CD14-positive monocyte (primary cell): ENCODE measurements around the gene PLA2G6. TPM values are rescaled to one million over a fixed set of nuclear protein-coding genes. Genes with fewer than 3 reads are reported as not detected.

Experiments used
- DNase-seq, 3 donors: peaks; one replicate each; pipeline ENCODE4 v3.0.0-alpha.2; 2011 to 2022
- H2AFZ ChIP-seq: 2 replicates; pipeline ENCODE4 v1.6.0; 2012; ENCODE audit warnings: mild to moderate bottlenecking, low read depth, low read length, inconsistent platforms; ENCODE audit not compliant: insufficient read depth, poor library complexity, severe bottlenecking
- H3K27ac ChIP-seq, 2 donors: 1 replicate in 1 of 2; 2 replicates in 1 of 2; pipeline ENCODE4 v1.5.1; 2012 to 2013; ENCODE audit warnings: low read length in 2 of 2, control low read depth in 1 of 2, inconsistent platforms in 1 of 2, low read depth in 1 of 2, mild to moderate bottlenecking in 1 of 2
- H3K27me3 ChIP-seq, 2 donors: one replicate each; pipeline versions ENCODE4 v1.6.0 to v1.6.1; 2011 to 2013; ENCODE audit warnings: low read length in 2 of 2; ENCODE audit not compliant: control insufficient read depth in 2 of 2, insufficient read depth in 2 of 2
- H3K36me3 ChIP-seq, 2 donors: replicated peaks in 1 of 2; 1 replicate in 1 of 2; 2 replicates in 1 of 2; pipeline versions ENCODE4 v1.5.1 to v1.6.1; 2012 to 2013; ENCODE audit warnings: low read length in 2 of 2, control low read depth in 1 of 2, inconsistent platforms in 1 of 2, mild to moderate bottlenecking in 1 of 2; ENCODE audit not compliant: insufficient read depth in 2 of 2, control insufficient read depth in 1 of 2
- H3K4me1 ChIP-seq, 2 donors: 1 replicate in 1 of 2; 2 replicates in 1 of 2; pipeline versions ENCODE4 v1.5.1 to v1.6.1; 2012 to 2013; ENCODE audit warnings: low read length in 2 of 2, control low read depth in 1 of 2, inconsistent platforms in 1 of 2, mild to moderate bottlenecking in 1 of 2, moderate library complexity in 1 of 2; ENCODE audit not compliant: insufficient read depth in 2 of 2, control insufficient read depth in 1 of 2
- H3K4me2 ChIP-seq: replicated peaks from 2 replicates; pipeline ENCODE3; 2012; ENCODE audit warnings: low read length, moderate library complexity, mild to moderate bottlenecking; ENCODE audit not compliant: poor library complexity, severe bottlenecking; ENCODE audit errors: extremely low read depth
- H3K4me3 ChIP-seq, 3 experiments: fragments of 200-600 bp in 1 of 3; sonication (generic) in 1 of 3; replicated peaks in 1 of 3; 1 replicate in 2 of 3; 2 replicates in 1 of 3; pipeline ENCODE4 v1.5.1; 2011 to 2013; ENCODE audit warnings: low read length in 3 of 3, mild to moderate bottlenecking in 3 of 3, control low read depth in 2 of 3, low read depth in 2 of 3, inconsistent platforms in 1 of 3, moderate library complexity in 1 of 3
- H3K79me2 ChIP-seq: 2 replicates; pipeline ENCODE4 v1.6.0; 2012; ENCODE audit warnings: mild to moderate bottlenecking, control low read depth, inconsistent platforms, low read length, moderate library complexity; ENCODE audit not compliant: insufficient read depth
- H3K9ac ChIP-seq: 2 replicates; pipeline ENCODE4 v1.6.0; 2017; ENCODE audit warnings: low read length, mild to moderate bottlenecking; ENCODE audit not compliant: insufficient read depth, poor library complexity, severe bottlenecking
- H3K9me3 ChIP-seq, 2 donors: replicated peaks in 1 of 2; 1 replicate in 1 of 2; 2 replicates in 1 of 2; pipeline versions ENCODE4 v1.5.1 to v1.6.1; 2012 to 2013; ENCODE audit warnings: low read length in 2 of 2, control low read depth in 1 of 2; ENCODE audit not compliant: control insufficient read depth in 1 of 2, insufficient read depth in 1 of 2
- H4K20me1 ChIP-seq: 2 replicates; pipeline ENCODE4 v1.6.0; 2012; ENCODE audit warnings: mild to moderate bottlenecking, low read length, control low read depth, moderate library complexity; ENCODE audit not compliant: insufficient read depth
- H3K27ac Mint-ChIP-seq, 7 donors: one replicate each; pipeline ENCODE4 v1.8.0; 2020; ENCODE audit warnings: mild to moderate bottlenecking in 7 of 7, mixed read lengths in 7 of 7, moderate library complexity in 6 of 7, inconsistent platforms in 2 of 7
- H3K27me3 Mint-ChIP-seq, 3 donors: one replicate each; pipeline ENCODE4 v1.8.0; 2021 to 2022; ENCODE audit warnings: low read depth in 3 of 3, mild to moderate bottlenecking in 3 of 3, mixed read lengths in 3 of 3, moderate library complexity in 3 of 3, inconsistent platforms in 1 of 3
- H3K36me3 Mint-ChIP-seq, 2 donors: one replicate each; pipeline ENCODE4 v1.8.0; 2020; ENCODE audit warnings: mixed read lengths in 2 of 2, inconsistent platforms in 1 of 2, mild to moderate bottlenecking in 1 of 2
- H3K4me1 Mint-ChIP-seq: one replicate; pipeline ENCODE4 v1.8.0; 2020; ENCODE audit warnings: mild to moderate bottlenecking, mixed read lengths
- H3K4me3 Mint-ChIP-seq, 2 donors: one replicate each; pipeline ENCODE4 v1.8.0; 2020; ENCODE audit warnings: mild to moderate bottlenecking in 2 of 2, mixed read lengths in 2 of 2, moderate library complexity in 1 of 2
- H3K9me3 Mint-ChIP-seq, 7 donors: one replicate each; pipeline ENCODE4 v1.8.0; 2020 to 2022; ENCODE audit warnings: mixed read lengths in 7 of 7, mild to moderate bottlenecking in 6 of 7, moderate library complexity in 6 of 7, inconsistent platforms in 2 of 7
- CTCF ChIP-seq: fragments of 200-600 bp; IDR thresholded peaks from one replicate; pipeline ENCODE4 v1.8.0; 2022; ENCODE audit warnings: antibody characterized with exemption, mild to moderate bottlenecking
- WGBS: methylation state at CpG from one replicate; pipeline ENCODE4 v1.1.5; 2013; ENCODE audit warnings: missing lambda C conversion rate; ENCODE audit not compliant: insufficient coverage; 5-methylcytosine and 5-hydroxymethylcytosine counted together
- intact Hi-C, 2 donors: fragments of 100-400 bp; cut with micrococcal nuclease; formaldehyde crosslinking; loops; one replicate each; pipeline versions ENCODE4 v1.15.0 to v1.15.1; 2023
- polyA plus RNA-seq, 3 donors: library from polyadenylated mRNA; depleted of rRNA in 1 of 3; unstranded in 2 of 3; stranded (reverse) in 1 of 3; fragments of 300-500 nt in 2 of 3; fragments of >200 nt in 1 of 3; fragmentation: Illumina TruSeq in 2 of 3; gene quantifications; 1 replicate in 2 of 3; 2 replicates in 1 of 3; pipeline ENCODE4 v1.2.3, GENCODE V29; 2012 to 2021

Gene PLA2G6
- polyA plus RNA-seq, 3 donors, result 0.43 to 8.3 (median 0.62) TPM

DNA sequence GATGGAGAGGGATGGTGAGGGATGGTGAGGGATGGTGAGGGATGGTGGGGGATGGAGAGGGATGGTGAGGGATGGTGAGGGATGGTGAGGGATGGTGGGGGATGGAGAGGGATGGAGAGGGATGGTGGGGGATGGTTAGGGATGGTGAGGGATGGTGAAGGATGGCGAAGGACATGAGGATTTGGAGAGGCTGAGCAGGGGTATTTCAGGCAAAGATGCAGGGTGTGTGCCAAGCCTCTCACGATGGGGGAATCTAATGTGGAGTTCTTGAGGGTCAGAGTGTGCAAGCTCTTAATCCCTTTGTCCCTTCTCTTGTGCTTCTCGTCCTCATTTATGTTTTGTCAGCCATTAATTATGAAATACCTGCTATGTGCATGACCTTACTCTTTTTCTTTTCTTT lies 7.5 kb upstream of the PLA2G6 start:
- Mint-ChIP-seq H3K9me3 (peaks cover 0 to 5% (median 0%) of the 10 kb centered on the region in 7 donors), H3K36me3 (no peaks in the 10 kb centered on the region), H3K4me3 (no peak overlapping the region), H3K27ac (no peak overlapping the region), H3K27me3 (peaks cover 0 to 5% (median 3%) of the 10 kb centered on the region in 3 donors), H3K4me1 (peaks cover 23% of the 10 kb centered on the region)
- Histone ChIP-seq H3K36me3 (no peaks in the 10 kb centered on the region), H3K4me3 (no peak overlapping the region), H3K4me1 (peaks cover 15 to 21% of the 10 kb centered on the region in 2 donors), H3K27ac (no peak overlapping the region), H3K9ac (no peak overlapping the region), H3K27me3 (no peaks in the 10 kb centered on the region), H3K4me2 (no peak overlapping the region), H2AFZ (no peak overlapping the region), H3K79me2 (no peaks in the 10 kb centered on the region), H3K9me3 (no peaks in the 10 kb centered on the region), H4K20me1 (no peaks in the 10 kb centered on the region)
- DNase-seq, result no peak
- TF ChIP-seq CTCF, result no peak
- 100% methylated on average over 1 of the region's 3 CpGs for WGBS
- intact Hi-C loops, result no loop called here

- H3K27ac ChIP-seq, result no peak overlapping the region
- no peaks in the 10 kb centered on the region for H3K79me2 ChIP-seq
- H3K4me1 Mint-ChIP-seq, result peaks cover 13% of the 10 kb centered on the region
- peaks cover under 1 to 6% of the 10 kb centered on the region in 2 donors for H3K4me1 ChIP-seq
- no peaks in the 10 kb centered on the region for H3K27me3 ChIP-seq
- H2AFZ ChIP-seq, result no peak overlapping the region
- H4K20me1 ChIP-seq, result no peaks in the 10 kb centered on the region
- no peak overlapping the region for H3K27ac Mint-ChIP-seq
- H3K36me3 ChIP-seq, result no peaks in the 10 kb centered on the region
- H3K4me3 Mint-ChIP-seq, result no peak overlapping the region
- peaks cover 0 to 4% (median 4%) of the 10 kb centered on the region in 3 donors for H3K27me3 Mint-ChIP-seq
- no peak overlapping the region for H3K4me2 ChIP-seq
- no peak overlapping the region for H3K4me3 ChIP-seq
- no peaks in the 10 kb centered on the region for H3K36me3 Mint-ChIP-seq
- no peaks in the 10 kb centered on the region for H3K9me3 ChIP-seq
- no peaks in the 10 kb centered on the region for H3K9me3 Mint-ChIP-seq
- no peak for TF ChIP-seq CTCF
- intact Hi-C loops, result no loop called here
- 98% methylated on average over 4 of the region's 10 CpGs for WGBS
- DNase-seq, result no peak
- no peak overlapping the region for H3K9ac ChIP-seq
Measured at GRCh38 chr22:38187413-38188212, 6.0 kb upstream of the PLA2G6 start.
